ENCODE data around the gene SUN2. TPM values are rescaled to one million over a fixed set of nuclear protein-coding genes. Genes with fewer than 3 reads are reported as not detected.

Gene SUN2
- total RNA-seq, 3 donors from 2014 or later, result 173 to 577 (median 266) TPM

DNA sequence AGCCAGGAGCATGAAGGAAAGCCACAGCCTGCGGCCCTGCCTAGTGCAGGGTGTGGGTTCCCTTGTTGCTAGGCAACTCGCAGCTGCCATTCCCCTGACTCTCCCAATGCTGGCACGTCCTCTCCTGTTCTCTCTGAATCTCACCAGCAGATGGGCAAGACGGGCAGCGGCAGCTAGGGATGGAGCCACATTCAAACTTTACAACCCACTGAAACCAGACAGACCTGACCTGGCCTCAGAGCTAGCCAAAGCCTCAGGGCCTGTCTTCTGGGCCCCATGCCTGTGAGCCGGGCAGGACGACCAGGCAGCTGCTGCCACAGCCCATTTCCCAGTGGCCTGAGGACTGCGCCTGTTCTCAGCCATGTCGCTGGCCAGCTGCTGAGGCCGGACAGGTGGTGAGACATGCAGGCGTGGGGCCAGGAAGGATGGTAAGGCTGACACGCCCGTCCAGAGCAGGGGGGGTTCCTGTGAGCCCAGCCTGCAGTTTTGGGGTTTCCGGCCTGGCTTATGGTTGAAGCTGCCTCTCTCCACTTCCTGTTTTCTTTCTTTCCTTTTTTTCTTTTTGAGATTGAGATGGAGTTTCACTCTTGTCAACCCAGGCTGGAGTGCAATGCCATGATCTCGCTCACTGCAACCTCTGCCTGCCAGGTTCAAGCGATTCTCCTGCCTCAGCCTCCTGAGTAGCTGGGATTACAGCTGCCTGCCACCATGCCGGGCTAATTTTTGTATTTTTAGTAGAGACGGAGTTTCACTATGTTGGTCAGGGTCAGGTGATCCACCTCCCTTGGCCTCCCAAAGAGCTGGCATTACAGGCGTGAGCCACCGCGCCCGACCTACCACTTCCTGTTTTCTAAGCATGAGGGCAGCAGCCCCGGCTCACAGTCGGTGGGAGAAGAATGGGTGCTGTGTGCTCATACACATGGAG lies 4.1 kb downstream of the SUN2 start:
- Histone ChIP-seq H3K4me3 (peak overlapping the region in 1 of 3 donors; percentile 22), H3K27me3 (no peaks in the 10 kb centered on the region), H3K36me3 (peaks cover 8% of the 10 kb centered on the region), H3K9me3 (no peaks in the 10 kb centered on the region), H3K4me1 (peaks cover 4 to 28% of the 10 kb centered on the region in 2 donors), H3K27ac (peak overlapping the region; percentile 77 to 96)
- TF ChIP-seq POLR2A (IDR thresholded peaks at IDR 0.05) (no peak), POLR2AphosphoS5 (IDR thresholded peaks at IDR 0.05) (peak in 2 of 3 donors; percentile 19 to 53), CTCF (IDR thresholded peaks at IDR 0.05) (peak in 1 of 3 donors; percentile 36)
- peak; percentile 81 to 82 for DNase-seq (ENCODE audit: low spot score in 2 of 2)
- intact Hi-C loops (cut with DNase I; ENCODE audit: low total_unique reads), result loop anchor here (1.0 to 10.0 kb wide), 2 partner anchors 47 to 50 kb away; partner anchors contain the start of genes GTPBP1 and JOSD1

DNA sequence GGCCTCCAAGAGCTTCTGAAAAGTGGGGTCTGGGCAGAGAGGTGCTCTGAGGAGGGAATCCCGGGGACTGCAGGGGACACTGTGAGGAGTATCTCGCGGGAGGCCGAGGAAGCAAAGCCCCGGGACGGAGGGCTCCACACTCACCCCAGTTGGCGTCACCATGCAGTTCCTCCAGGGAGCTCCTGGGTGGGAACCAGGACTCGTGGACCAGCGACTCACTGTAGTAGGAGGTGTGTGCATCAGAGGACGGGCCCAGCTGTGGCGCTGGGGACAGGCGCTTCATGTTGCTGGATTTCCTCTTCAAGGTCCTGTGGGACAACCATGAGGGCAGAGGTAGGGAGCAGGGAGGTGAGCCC lies 4.8 kb downstream of the SUN2 start:
- H3K4me1 ChIP-seq, result peaks cover 4 to 28% of the 10 kb centered on the region in 2 donors
- intact Hi-C loops (cut with DNase I; ENCODE audit: low total_unique reads), result loop anchor here (10.0 kb wide), 1 partner anchor 46 kb away; the partner anchor contains the start of genes GTPBP1 and JOSD1
- H3K36me3 ChIP-seq, result peaks cover 8% of the 10 kb centered on the region
- TF ChIP-seq POLR2A (IDR thresholded peaks at IDR 0.05) (no peak), CTCF (IDR thresholded peaks at IDR 0.05) (no peak), POLR2AphosphoS5 (IDR thresholded peaks at IDR 0.05) (no peak)
- DNase-seq (ENCODE audit: low spot score in 2 of 2), result no peak
- no peaks in the 10 kb centered on the region for H3K27me3 ChIP-seq
- peak overlapping the region in 1 of 3 donors; percentile 22 for H3K4me3 ChIP-seq
- H3K9me3 ChIP-seq, result no peaks in the 10 kb centered on the region
- H3K27ac ChIP-seq, result peak overlapping the region; percentile 77 to 96

GRCh38 chr22:38750638-38751037 lies 5.2 kb downstream of the SUN2 start:
- H3K27me3 ChIP-seq, result no peaks in the 10 kb centered on the region
- peaks cover 13% of the 10 kb centered on the region for H3K36me3 ChIP-seq
- no peak overlapping the region for H3K4me3 ChIP-seq
- peaks cover 4 to 28% of the 10 kb centered on the region in 2 donors for H3K4me1 ChIP-seq
- no peak for DNase-seq (ENCODE audit: low spot score in 2 of 2)
- intact Hi-C loops (cut with DNase I; ENCODE audit: low total_unique reads), result loop anchor here (10.0 kb wide), 1 partner anchor 46 kb away; the partner anchor contains the start of genes GTPBP1 and JOSD1
- TF ChIP-seq POLR2AphosphoS5 (IDR thresholded peaks at IDR 0.05), result no peak
- TF ChIP-seq CTCF (IDR thresholded peaks at IDR 0.05), result no peak
- TF ChIP-seq POLR2A (IDR thresholded peaks at IDR 0.05), result no peak
- no peaks in the 10 kb centered on the region for H3K9me3 ChIP-seq
- peak overlapping the region; percentile 77 to 96 for H3K27ac ChIP-seq

DNA sequence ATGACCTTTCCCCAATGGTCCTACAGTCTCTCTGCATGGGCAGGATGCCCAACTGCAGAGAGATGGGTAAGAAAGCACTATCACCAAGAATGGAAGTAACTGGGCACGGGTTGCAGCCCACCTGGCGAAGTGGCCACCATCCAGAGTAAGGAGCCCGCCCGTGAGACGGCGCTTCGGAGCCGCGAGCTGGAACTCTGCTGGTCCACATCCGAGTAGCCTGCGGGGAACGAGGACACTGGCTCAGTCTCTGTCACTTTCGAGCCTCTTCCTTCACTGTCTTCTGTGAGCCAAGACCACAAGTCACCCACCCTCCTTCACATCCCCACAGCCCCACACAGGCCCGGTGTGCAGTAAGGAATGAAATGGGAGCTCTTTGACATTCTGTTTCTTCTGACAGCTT lies 5.7 kb downstream of the SUN2 start:
- Histone ChIP-seq H3K4me1 (peaks cover 4 to 28% of the 10 kb centered on the region in 2 donors), H3K27me3 (no peaks in the 10 kb centered on the region), H3K4me3 (no peak overlapping the region), H3K36me3 (peaks cover 18% of the 10 kb centered on the region), H3K27ac (peak overlapping the region; percentile 77 to 96), H3K9me3 (no peaks in the 10 kb centered on the region)
- no peak for DNase-seq (ENCODE audit: low spot score in 2 of 2)
- intact Hi-C loops (cut with DNase I; ENCODE audit: low total_unique reads), result loop anchor here (10.0 kb wide), 1 partner anchor 45 kb away; the partner anchor contains the start of genes GTPBP1 and JOSD1
- TF ChIP-seq POLR2AphosphoS5 (IDR thresholded peaks at IDR 0.05) (no peak), CTCF (IDR thresholded peaks at IDR 0.05) (no peak), POLR2A (IDR thresholded peaks at IDR 0.05) (no peak)
